Activated CD4-positive, alpha-beta memory T cell treated with anti-CD3 and anti-CD28 coated beads for 36 hours (primary cell): ENCODE measurements around the gene CNDP2. TPM values are rescaled to one million over a fixed set of nuclear protein-coding genes. Genes with fewer than 3 reads are reported as not detected.
"Not testable (repeated sequence)": the region's sequence is repeated elsewhere in the genome, so short reads cannot be mapped to it uniquely, and the experiment has no call there.

ENCODE experiments used
- CTCF ChIA-PET: fragments of 350-600 bp; sonication (Branson Sonifier 250); formaldehyde crosslinking; loops from one replicate; lab custom pipeline; 2021; ENCODE audit warnings: antibody characterized with exemption, inconsistent platforms; lab: Charles Lee
- POLR2A ChIA-PET: fragments of 350-600 bp; sonication (Branson Sonifier 250); formaldehyde crosslinking; loops from one replicate; lab custom pipeline; 2021; ENCODE audit warnings: antibody characterized with exemption; lab: Charles Lee
- DNase-seq: peaks from one replicate; pipeline ENCODE4 v3.0.0-alpha.2; 2020
- H3K27ac Mint-ChIP-seq: one replicate; pipeline ENCODE4 v1.8.0; 2021; ENCODE audit warnings: mixed read lengths
- H3K27me3 Mint-ChIP-seq: one replicate; pipeline ENCODE4 v1.8.0; 2021; ENCODE audit warnings: mixed read lengths
- H3K36me3 Mint-ChIP-seq: one replicate; pipeline ENCODE4 v1.8.0; 2021; ENCODE audit warnings: mixed read lengths
- H3K4me1 Mint-ChIP-seq: one replicate; pipeline ENCODE4 v1.8.0; 2021; ENCODE audit warnings: low read depth, mixed read lengths
- H3K4me3 Mint-ChIP-seq: one replicate; pipeline ENCODE4 v1.8.0; 2021; ENCODE audit warnings: mild to moderate bottlenecking, mixed read lengths
- H3K9me3 Mint-ChIP-seq: one replicate; pipeline ENCODE4 v1.8.0; 2021; ENCODE audit warnings: mixed read lengths
- intact Hi-C: fragments of 100-400 bp; cut with micrococcal nuclease; formaldehyde crosslinking; loops from one replicate; pipeline ENCODE4 v1.15.1; 2023
- total RNA-seq, 2 experiments: library from RNA; stranded (reverse); gene quantifications; one replicate each; pipeline ENCODE4 v1.2.3, GENCODE V29; 2021

The CNDP2 gene
- total RNA-seq, 2 experiments from 2014 or later: 144 to 147 TPM

DNA sequence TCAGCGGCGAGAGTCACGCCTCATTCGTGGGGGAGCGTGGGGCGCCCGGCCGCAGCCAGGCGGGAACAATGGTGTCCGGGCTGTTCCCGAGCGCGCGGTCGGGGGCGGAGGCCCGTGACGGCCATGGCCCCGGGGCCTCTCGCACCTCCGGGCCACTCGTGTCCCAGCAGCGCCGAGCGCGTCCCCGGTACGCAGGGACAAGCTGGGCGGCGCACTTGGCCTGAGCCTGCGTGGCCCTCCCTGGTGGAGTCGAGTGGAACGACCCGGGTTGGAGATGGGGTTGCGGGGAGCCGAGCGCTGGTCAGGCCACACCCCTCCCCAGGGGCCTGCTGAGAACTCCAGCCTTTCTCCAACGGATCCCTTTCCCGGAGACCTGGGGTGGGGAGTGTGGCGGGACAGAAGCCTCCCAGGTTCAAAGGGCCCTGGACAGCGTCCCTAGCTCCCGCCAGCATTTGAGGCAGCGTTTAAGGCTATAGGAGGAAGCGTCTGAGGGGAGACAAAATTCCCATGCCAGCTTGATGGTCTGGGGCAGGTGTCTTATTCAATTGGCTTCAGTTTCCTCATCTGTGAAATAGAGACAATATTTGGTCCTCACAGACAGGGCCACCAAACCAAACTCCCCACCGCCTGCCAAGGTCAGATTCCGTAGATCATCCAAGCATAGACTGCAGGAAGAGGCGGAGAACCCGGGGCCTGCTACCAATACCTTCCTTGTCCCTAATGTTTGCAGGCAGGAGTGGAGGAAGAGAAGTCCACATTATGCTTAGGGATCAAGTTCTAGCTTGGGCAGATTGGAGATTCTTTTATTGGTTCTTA lies 553 bp downstream of the CNDP2 start:
- Mint-ChIP-seq H3K27ac (peak overlapping the region; percentile 100), H3K4me1 (peaks cover 45% of the 10 kb centered on the region), H3K27me3 (no peaks in the 10 kb centered on the region), H3K36me3 (peaks cover 20% of the 10 kb centered on the region), H3K9me3 (no peaks in the 10 kb centered on the region), H3K4me3 (peak overlapping the region; percentile 95)
- DNase-seq: peak; percentile 58
- ChIA-PET POLR2A (interaction anchor here (1.4 kb wide), 1 partner anchor 101 kb away, joined by 4 read pairs; the partner anchor contains the start of gene ZNF407), CTCF (interaction anchor here (0.9 to 5.5 kb wide), 5 partner anchors 12 to 187 kb away, joined by 3 to 103 read pairs (median 3); no protein-coding TSS in a partner anchor)
- intact Hi-C loops: loop anchor here (1.0 to 10.0 kb wide), 6 partner anchors 56 to 1998 kb away; partner anchors contain the start of genes ZNF407 and ZNF516

DNA sequence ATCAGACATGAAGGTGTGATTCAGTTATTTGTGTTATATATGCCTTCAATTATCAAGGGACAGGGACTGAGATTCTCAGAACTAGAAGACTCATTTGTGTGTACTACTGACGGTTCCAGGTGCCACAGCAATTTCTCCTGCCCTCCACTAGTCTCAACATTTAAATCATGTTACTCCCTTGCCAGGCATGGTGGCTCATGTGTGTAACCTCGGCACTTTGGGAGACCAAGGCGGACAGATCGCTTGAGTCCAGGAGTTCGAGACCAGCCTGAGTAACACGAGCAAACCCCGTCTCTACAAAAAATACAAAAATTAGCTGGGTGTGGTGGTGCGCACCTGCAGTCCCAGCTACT lies 1.1 kb downstream of the CNDP2 start:
- ChIA-PET CTCF (interaction anchor here (1.2 to 1.3 kb wide), 2 partner anchors 12 to 344 kb away, joined by 3 read pairs; no protein-coding TSS in a partner anchor), POLR2A (interaction anchor here (1.4 kb wide), 1 partner anchor 100 kb away, joined by 4 read pairs; the partner anchor contains the start of gene ZNF407)
- DNase-seq: peak; percentile 17

GRCh38 chr18:74497778-74498177 lies 1.6 kb downstream of the CNDP2 start:
- ChIA-PET CTCF (interaction anchor here (0.9 to 1.9 kb wide), 5 partner anchors 13 to 345 kb away, joined by 3 to 8 read pairs (median 3); no protein-coding TSS in a partner anchor), POLR2A (interaction anchor here (1.6 kb wide), 1 partner anchor 713 kb away, joined by 4 read pairs; the partner anchor contains the start of gene TSHZ1)
- Mint-ChIP-seq H3K4me1 (peaks cover 48% of the 10 kb centered on the region), H3K36me3 (peaks cover 27% of the 10 kb centered on the region), H3K27me3 (no peaks in the 10 kb centered on the region), H3K4me3 (peak overlapping the region; percentile 95), H3K27ac (peak overlapping the region; percentile 100), H3K9me3 (no peaks in the 10 kb centered on the region)
- peak; percentile 22 for DNase-seq
- intact Hi-C loops: loop anchor here (1.0 to 10.0 kb wide), 6 partner anchors 55 to 1997 kb away; partner anchors contain the start of genes PTGR3 and ZNF516

More for the DNA sequence above, 1.1 kb downstream of the CNDP2 start:
- intact Hi-C loops: loop anchor here (5.0 to 10.0 kb wide), 4 partner anchors 55 to 1998 kb away; partner anchors contain the start of gene ZNF516
- peak overlapping the region; percentile 100 for H3K27ac Mint-ChIP-seq
- no peaks in the 10 kb centered on the region for H3K27me3 Mint-ChIP-seq
- peaks cover 48% of the 10 kb centered on the region for H3K4me1 Mint-ChIP-seq
- H3K4me3 Mint-ChIP-seq: peak overlapping the region; percentile 95
- H3K36me3 Mint-ChIP-seq: peaks cover 23% of the 10 kb centered on the region
- H3K9me3 Mint-ChIP-seq: no peaks in the 10 kb centered on the region

DNA sequence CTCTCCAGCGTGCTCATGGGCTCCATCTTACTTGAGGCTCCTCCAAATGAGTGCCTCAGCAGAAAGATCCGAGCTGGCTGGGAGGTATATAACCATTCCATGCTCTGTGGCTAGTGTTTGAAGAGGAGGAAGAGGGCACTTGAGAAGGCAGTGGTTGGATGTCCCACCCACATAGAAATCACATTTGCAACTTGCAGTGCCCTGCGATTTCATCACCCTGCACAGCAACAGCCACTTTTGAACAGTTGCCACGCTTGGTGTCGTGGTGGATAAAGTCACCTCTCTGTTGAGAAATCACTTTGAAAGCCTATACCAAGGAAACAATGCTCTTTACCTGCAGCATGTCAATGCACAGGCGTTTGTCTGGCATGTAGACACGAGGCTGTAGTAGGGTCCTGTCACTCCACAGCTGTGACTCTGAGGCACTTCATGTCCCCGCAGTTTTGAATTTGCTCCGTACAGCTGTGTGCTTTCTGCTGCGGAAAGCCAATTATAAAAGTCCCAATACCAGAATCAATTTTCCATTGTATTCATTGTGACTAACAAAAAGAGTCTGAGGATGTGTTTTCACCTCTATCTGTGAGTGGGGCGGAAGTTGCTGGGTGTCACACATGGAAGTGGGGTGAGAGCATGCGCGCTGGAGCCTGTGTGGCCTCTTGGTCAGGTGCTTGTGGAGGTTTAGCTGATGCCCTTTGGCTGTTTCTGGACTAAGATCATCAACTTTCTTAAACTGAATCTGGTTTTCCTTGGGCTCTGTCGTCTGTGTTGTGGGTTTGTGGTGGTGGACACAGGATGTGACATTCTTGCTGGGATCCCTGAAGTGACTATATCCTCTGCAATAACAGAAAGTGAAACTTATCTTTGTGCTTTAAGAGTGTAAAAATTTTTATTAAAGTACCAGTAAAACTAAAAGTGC lies 2.8 kb downstream of the CNDP2 start:
- Mint-ChIP-seq H3K27ac (peak overlapping the region; percentile 100), H3K36me3 (peaks cover 34% of the 10 kb centered on the region), H3K9me3 (no peaks in the 10 kb centered on the region), H3K4me1 (peaks cover 48% of the 10 kb centered on the region), H3K4me3 (peak overlapping the region; percentile 92), H3K27me3 (no peaks in the 10 kb centered on the region)
- ChIA-PET CTCF (interaction anchor here (0.9 to 1.9 kb wide), 6 partner anchors 14 to 346 kb away, joined by 3 to 8 read pairs (median 3); no protein-coding TSS in a partner anchor), POLR2A (interaction anchor here (0.5 to 1.6 kb wide), 4 partner anchors 97 to 712 kb away, joined by 3 to 4 read pairs (median 3); partner anchors contain the start of gene TSHZ1)
- intact Hi-C loops: loop anchor here (1.0 to 10.0 kb wide), 10 partner anchors 53 to 1996 kb away; partner anchors contain the start of genes PTGR3, TIMM21 and ZNF516
- peak; percentile 93 for DNase-seq

DNA sequence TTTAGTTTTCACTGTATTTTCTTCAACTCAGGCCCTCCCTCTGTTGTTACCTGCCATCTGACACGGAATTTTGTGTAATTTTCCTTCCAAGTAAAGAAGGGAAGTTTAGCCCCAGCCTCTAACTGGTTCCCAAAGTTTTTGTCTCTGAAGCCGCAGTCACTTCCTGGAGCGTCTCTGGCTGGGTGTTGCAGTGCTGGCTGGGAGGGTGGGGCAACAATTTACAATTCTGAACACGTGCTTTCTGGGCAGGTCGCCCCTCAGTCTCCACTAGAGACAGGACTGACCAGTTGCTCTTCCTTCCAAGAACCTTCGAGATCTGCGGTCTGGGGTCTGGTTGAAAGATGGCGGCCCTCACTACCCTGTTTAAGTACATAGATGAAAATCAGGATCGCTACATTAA lies 3.5 kb downstream of the CNDP2 start:
- POLR2A ChIA-PET: interaction anchor here (0.6 to 1.3 kb wide), 2 partner anchors 97 to 99 kb away, joined by 3 read pairs; no protein-coding TSS in a partner anchor
- H3K4me1 Mint-ChIP-seq: peaks cover 48% of the 10 kb centered on the region
- H3K36me3 Mint-ChIP-seq: peaks cover 37% of the 10 kb centered on the region

DNA sequence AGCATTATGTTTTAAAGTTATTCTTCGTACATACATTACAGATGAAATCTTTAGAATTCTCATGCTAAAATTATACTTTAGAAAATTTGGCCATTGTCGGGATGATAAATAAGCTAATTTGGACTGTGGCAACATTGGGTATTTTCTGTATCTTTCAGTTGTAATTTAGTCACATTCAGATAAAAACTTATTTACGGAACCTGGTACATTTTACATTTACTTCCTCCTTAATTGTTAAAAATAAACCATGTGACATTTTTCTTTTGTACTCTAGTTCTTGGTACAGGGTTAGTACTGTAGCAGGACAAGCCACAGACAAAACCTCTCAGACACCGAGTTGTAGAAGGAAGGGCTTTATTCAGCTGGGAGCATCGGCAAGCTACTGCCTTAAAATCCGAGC lies 4.2 kb downstream of the CNDP2 start:
- no peaks in the 10 kb centered on the region for H3K27me3 Mint-ChIP-seq
- ChIA-PET POLR2A (interaction anchor here (1.3 kb wide), 1 partner anchor 98 kb away, joined by 3 read pairs; no protein-coding TSS in a partner anchor), CTCF (interaction anchor here (1.3 kb wide), 1 partner anchor 303 kb away, joined by 3 read pairs; no protein-coding TSS in a partner anchor)
- peaks cover 47% of the 10 kb centered on the region for H3K4me1 Mint-ChIP-seq
- H3K4me3 Mint-ChIP-seq: peak overlapping the region; percentile 57
- no peak for DNase-seq
- H3K36me3 Mint-ChIP-seq: peaks cover 38% of the 10 kb centered on the region
- no peaks in the 10 kb centered on the region for H3K9me3 Mint-ChIP-seq
- peak overlapping the region; percentile 71 for H3K27ac Mint-ChIP-seq
- intact Hi-C loops: no loop called here

More for the DNA sequence above, 3.5 kb downstream of the CNDP2 start:
- intact Hi-C loops: loop anchor here (1.0 to 10.0 kb wide), 9 partner anchors 53 to 1995 kb away; partner anchors contain the start of genes PTGR3, TIMM21 and ZNF516
- Mint-ChIP-seq H3K9me3 (no peaks in the 10 kb centered on the region), H3K27me3 (no peaks in the 10 kb centered on the region), H3K27ac (peak overlapping the region; percentile 100), H3K4me3 (peak overlapping the region; percentile 92)
- CTCF ChIA-PET: interaction anchor here (1.3 to 1.9 kb wide), 3 partner anchors 52 to 302 kb away, joined by 3 to 8 read pairs (median 7); no protein-coding TSS in a partner anchor
- peak; percentile 65 for DNase-seq

DNA sequence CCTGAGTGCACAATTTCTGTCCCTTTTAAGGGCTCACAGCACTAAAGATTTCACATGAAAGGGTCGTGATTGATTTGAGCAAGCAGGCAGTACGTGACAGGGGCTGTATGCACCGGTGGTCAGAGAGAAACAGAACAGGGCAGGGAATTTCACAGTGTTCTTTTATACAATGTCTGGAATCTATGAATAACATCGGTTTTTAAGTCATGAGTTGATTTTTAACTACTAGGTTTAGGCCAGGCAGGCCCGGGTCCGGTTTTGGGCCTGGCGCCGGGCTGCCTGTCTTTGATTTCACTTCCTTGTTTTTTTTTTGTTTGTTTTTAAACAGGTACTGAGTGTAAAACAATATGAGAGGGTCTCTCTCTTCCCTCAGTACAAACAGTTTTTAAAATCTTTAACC lies 4.6 kb downstream of the CNDP2 start:
- POLR2A ChIA-PET, CTCF ChIA-PET, H3K27me3 Mint-ChIP-seq, intact Hi-C loops, DNase-seq, H3K9me3 Mint-ChIP-seq: not testable (repeated sequence)
- Mint-ChIP-seq H3K36me3 (peaks cover 42% of the 10 kb centered on the region), H3K4me3 (peak overlapping the region; percentile 57), H3K27ac (peak overlapping the region; percentile 71), H3K4me1 (peaks cover 46% of the 10 kb centered on the region)

GRCh38 chr18:74501386-74501785 lies 5.2 kb downstream of the CNDP2 start:
- ChIA-PET CTCF (no interaction called here), POLR2A (no interaction called here)
- peak overlapping the region; percentile 56 for H3K27ac Mint-ChIP-seq
- H3K9me3 Mint-ChIP-seq: no peaks in the 10 kb centered on the region
- DNase-seq: no peak
- peaks cover 43% of the 10 kb centered on the region for H3K36me3 Mint-ChIP-seq
- peaks cover 46% of the 10 kb centered on the region for H3K4me1 Mint-ChIP-seq
- intact Hi-C loops: no loop called here
- H3K4me3 Mint-ChIP-seq: no peak overlapping the region
- H3K27me3 Mint-ChIP-seq: no peaks in the 10 kb centered on the region

DNA sequence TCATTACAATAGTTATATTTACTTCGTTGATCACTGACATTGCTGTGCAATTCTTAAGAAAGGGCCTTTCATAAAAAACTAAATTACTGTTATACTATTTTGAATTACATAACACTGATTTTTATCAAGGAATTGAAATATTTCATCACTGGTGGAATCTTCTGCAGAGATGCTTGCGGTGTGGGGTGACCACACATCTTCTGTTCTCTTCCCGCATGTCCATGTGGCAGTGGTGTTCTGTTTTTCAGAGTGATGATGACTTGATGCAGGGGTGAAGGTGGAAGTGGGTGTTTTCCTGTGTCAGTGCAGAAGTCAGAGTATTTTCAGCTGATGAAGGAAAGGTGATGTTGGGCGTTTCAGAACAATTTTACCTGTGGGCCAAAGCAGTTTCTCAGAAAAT lies 7.0 kb downstream of the CNDP2 start:
- Mint-ChIP-seq H3K9me3 (no peaks in the 10 kb centered on the region), H3K27ac (no peak overlapping the region), H3K4me1 (peaks cover 33% of the 10 kb centered on the region), H3K36me3 (peaks cover 59% of the 10 kb centered on the region), H3K27me3 (no peaks in the 10 kb centered on the region), H3K4me3 (no peak overlapping the region)
- DNase-seq: no peak
- intact Hi-C loops: no loop called here
- CTCF ChIA-PET: no interaction called here
- POLR2A ChIA-PET: no interaction called here

DNA sequence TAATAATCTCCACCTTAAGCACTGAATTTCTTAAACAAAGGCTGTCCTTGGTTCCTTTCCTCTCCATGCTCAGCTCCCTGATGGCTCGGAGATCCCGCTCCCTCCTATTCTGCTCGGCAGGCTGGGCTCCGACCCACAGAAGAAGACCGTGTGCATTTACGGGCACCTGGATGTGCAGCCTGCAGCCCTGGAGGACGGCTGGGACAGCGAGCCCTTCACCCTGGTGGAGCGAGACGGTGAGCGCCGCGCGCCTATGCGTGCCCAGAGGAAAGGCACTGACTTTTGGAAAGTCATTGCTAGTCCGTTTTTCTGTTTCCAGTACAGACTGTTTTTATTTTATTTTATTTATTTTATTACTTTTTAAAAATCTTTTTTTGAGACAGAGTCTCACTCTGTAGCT lies 9.6 kb downstream of the CNDP2 start:
- peaks cover 62% of the 10 kb centered on the region for H3K36me3 Mint-ChIP-seq
- POLR2A ChIA-PET: no interaction called here

More for the DNA sequence above, 9.6 kb downstream of the CNDP2 start:
- Mint-ChIP-seq H3K27me3 (no peaks in the 10 kb centered on the region), H3K4me1 (peaks cover 11% of the 10 kb centered on the region), H3K9me3 (no peaks in the 10 kb centered on the region), H3K4me3 (no peak overlapping the region), H3K27ac (no peak overlapping the region)
- intact Hi-C loops: no loop called here
- DNase-seq: no peak
- CTCF ChIA-PET: interaction anchor here (0.6 to 1.5 kb wide), 2 partner anchors 41 to 153 kb away, joined by 3 read pairs; no protein-coding TSS in a partner anchor
